ENCODE data around the gene CAMK1D.
"Not testable (repeated sequence)": the region's sequence is repeated elsewhere in the genome, so short reads cannot be mapped to it uniquely, and the experiment has no call there.

The CAMK1D gene

DNA sequence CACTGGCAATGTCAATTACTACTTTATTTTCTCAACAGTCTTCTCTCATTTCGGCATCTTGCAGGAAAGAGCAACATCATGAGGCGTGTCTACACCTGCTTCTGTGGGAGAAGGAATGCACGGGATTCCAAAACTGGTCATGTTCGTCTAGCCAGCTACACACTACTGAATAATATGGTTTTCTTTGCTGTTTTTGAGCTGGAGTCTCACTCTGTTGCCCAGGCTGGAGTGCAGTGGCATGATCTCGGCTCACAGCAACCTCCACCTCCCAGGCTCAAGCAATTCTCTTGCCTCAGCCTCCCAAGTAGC, 376.2 kb downstream of the CAMK1D start:
- DNase-seq (ENCODE audit: low spot score), result not testable (repeated sequence)

DNA sequence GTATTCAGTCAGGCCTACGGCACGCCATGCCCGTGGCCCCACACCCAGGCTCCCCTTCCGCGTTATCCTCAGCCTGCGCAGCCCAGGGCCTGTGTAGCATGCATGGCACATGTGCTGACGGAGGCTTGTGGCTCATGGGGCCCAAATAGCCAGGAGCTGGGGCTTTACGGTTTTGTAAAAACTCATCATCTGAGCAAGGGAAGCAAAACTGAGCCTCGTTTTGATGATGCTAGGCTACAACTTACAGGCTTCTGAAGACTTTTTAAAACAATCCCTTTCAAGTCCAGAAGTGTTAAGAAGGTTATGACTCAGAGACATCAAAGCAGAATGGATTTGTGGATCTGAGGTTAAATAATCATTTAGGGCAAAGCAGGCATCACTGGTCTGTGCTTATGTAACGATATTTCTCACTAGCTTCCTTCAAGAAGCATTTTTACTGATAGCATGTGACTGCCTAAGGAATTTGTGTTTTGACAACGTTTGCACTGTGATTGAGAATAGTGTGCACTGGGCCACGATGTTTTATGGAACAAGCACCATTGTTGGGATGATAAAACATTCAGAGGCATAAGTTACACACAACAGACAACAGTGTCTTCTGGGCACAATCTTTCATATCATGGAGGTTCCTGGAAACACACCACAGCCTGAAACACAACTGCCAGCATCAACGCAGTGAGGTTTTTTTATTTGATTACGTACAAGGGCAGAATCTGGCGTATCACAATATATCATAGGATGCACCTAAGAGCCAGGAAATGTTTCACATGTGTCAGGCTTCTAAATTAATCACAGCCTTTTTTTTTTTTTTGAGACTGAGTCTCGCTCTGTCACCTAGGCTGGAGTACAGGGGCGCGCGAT, 377.9 kb downstream of the CAMK1D start:
- no peak for DNase-seq (ENCODE audit: low spot score)

DNA sequence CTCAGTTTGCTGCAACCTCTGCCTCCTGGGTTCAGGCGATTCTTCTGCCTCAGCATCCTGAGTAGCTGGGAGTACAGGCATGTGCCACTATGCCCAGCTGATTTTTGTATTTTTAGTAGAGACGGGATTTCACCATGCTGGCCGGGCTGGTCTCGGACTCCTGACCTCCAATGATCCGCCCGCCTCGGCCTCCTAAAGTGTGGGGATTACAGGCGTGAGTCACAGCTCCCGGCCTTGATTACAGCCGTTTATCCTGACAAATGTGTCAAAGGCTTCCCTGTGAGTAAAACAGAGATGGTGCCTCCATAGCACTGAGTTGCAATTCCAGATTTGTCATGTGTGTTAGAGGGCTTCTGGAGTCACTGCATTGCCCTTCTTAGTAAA, 378.5 kb downstream of the CAMK1D start:
- DNase-seq (ENCODE audit: low spot score), result no peak

DNA sequence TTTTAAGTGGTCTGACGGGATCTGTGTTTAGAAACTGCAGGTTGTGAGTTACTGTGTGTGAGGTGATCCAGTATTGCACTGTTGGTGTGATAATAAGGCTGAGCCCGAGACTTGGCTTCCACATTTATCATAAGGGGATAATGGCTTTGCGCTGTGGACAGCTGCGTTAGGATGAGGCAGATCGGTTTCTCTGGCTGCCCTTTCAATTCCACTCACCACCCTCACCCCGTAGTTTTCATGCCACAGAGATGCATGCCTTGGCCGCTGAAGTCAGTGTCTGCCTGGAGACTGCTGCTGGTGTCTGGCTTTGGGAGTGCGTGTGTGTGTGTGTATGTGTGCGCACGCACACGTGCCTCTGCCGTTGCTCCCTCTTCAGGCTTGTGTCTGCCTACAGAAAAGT, 379.1 kb downstream of the CAMK1D start:
- peak; percentile 39 for DNase-seq (ENCODE audit: low spot score)

DNA sequence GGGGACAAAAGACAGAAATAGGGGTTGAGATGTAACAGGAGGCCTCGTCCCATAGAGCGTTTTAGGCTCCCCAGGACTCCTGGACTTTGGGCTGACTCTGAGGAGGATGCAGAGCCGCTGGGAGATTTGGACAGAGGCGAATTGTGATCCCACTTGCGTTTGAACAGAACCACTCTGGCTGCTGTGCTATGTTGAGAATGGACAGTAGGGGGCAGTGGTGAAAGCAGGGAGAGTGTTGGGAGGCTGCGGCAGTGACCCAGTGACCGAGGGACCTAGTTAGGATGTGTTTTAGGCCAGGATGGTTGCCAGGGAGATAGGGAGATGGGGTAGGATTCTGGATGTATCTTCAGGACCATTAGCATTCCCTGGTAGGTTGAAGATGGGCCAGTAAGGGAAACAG, 380.5 kb downstream of the CAMK1D start:
- no peak for DNase-seq (ENCODE audit: low spot score)

DNA sequence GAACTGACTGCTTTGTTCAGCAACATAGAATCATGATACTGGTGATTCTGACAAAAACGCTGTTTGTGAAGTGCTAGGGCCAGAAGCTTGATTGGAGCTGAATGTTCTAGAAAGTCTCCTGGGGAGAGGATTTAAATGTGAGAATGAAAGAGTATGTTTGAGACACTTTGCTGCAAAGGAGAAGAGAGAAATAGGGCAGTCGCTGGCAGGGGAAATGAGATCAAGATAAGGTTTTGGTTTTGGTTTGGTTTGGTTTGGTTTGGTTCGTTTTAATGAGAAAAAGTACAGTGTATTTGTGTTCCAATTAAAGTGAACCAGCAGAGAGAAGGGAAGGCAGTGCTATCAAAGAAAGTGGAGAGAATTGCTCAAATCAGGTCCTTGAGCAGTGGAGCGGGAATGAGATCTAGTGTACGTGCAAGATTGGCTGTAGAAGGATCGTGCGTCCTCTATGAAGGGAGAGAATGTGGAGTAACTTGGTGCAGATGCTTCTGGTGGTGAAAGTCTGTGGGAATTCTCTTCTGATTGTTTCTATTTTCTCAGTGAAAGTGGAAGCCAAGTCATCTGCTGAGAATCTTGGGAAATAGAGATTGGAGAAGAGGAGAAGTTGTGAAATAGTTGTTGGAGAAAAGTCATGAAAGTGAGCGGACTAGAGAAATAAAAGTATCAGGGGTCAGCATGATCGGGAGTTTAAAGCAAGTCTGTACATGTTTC, 381.6 kb downstream of the CAMK1D start:
- no peak for DNase-seq (ENCODE audit: low spot score)

DNA sequence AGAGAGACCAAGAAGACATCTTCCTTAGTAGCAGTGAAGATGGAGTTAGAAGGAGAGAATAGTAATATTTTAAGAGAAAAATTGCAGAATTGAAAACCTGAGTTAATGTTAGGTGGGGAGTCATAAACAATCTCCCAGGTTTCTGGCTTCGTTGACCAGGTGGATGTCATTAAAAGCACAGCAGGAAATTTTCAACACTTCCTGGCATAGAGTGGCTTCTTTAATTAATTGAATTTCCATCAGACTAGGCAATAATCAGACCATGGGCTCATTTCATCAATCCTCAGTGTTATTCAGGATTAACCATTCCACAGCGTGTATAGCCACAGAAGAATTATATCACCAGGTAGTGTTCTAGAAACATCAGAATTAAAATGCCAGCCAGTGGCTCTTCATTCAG, 383.9 kb downstream of the CAMK1D start:
- DNase-seq (ENCODE audit: low spot score), result no peak

DNA sequence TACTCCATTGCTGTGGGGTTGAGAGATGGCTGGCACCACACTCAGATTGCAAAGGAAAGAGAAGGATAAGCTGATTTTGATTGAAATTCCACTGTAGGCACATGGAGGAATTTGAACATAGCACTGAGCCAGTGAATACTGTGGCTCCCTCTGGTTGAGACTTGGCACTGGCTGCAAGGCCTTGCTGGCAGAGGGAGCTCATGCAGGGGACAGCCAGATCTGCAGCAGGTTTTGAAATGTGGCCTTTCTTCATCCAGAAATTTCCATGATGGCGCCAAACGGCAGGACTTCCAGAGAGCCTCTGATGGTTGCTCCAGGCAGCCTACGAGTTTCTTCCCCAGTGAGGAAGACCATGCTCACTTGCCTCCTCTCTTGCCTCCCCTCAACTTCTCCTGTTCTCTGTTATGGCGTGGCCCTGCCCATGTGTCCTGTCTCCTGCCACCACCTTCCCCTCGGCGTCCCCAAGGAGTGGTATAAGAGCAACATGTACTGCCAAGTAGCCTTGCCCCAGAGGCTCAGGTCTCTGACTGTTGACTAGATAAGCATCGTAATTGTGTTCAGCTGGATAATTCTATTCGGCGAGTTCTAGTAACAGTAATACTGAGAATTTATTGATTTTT, 386.6 kb downstream of the CAMK1D start:
- no peak for DNase-seq (ENCODE audit: low spot score)

DNA sequence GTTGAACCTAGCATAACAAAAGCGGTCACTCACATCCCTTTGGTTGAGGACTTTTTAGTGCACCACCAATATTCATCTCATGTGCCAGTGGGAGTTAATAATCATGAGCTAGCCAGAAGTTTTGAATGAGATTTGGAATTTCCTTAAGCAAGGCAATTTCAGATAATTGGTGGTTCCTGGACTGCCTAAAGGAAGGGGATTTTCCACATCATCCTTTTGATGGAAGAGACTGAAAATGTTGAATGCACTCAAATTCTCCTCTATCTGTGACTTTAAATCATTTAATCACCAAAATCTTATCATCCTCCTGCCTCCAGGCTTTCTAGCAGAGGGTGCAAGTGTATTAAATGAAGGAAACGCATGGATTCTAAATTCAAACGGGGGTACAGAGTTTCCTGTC, 391.5 kb downstream of the CAMK1D start:
- no peak for DNase-seq (ENCODE audit: low spot score)

DNA sequence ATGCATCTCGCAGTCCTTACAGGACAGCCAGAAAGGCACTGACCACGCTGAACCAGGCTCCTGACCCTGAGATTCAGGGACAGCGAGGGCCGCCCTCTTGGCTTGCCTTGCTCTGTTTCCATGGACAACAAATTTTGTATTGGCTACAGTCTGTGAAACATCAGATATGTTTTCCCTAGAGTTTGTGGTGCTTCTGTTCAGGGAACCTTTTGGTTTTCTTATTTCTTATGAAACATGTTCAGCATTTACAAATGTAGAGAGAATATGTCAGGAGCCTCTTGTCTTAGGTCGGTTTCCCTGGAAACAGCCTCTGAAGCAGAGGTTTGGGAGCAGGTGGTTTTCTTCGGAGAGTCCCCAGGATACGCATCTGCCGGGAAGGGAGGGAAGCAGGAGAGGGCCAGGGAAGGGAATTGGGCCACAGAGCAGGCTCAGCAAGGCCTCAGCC, 392.0 kb downstream of the CAMK1D start:
- DNase-seq (ENCODE audit: low spot score), result no peak

DNA sequence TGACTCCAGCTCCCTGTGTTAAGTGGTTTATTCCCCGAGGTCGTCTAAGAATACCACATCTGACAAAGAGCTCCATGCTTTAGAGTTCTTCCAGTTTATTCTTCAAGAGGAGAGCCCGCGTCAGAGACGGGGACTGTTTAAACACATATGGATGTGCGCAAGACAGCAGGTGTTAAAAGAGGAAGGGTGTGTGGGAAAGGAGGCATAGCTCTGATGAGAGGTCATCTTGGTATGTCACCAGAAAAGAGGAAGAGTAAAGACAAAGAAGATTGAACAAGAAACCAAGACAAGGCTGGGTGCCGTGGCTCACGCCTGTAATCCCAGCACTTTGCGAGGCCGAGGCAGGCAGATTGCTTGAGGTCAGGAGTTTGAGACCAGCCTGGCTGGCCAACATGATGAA, 393.4 kb downstream of the CAMK1D start:
- no peak for DNase-seq (ENCODE audit: low spot score)

DNA sequence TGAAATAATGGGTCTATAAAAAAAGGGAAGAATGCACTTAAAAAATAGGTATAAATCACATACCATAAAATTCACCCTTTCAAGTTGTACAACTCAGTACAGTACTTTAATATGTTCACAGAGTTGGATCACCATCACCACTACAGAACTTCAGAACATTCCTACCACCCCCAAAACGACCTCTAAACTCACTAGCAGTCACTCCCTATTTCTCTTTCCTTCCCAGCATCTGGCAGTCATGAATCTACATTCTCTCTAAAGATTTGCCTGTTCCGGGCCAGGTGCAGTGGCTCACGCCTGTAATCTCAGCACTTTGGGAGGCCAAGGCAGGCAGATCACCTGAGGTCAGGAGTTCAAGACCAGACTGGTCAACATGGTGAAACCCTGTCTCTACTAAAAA, 394.1 kb downstream of the CAMK1D start:
- DNase-seq (ENCODE audit: low spot score), result not testable (repeated sequence)

DNA sequence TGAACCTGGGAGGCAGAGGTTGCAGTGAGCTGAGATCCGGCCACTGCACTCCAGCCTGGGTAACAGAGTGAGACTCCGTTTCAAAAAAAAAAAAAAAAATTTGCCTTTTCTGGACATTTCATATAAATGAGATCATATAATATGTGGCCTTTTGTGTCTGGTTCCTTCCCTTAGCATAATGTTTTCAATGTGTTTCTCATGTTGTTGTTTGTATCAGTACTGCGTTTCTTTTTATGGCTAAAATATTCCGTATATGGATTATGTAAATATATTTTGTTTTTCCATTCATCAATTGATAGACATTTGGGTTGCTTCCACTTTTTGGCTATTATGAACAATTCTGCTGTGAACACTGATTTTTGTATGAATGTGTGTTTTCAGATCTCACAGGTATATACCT, 394.6 kb downstream of the CAMK1D start:
- DNase-seq (ENCODE audit: low spot score), result no peak

DNA sequence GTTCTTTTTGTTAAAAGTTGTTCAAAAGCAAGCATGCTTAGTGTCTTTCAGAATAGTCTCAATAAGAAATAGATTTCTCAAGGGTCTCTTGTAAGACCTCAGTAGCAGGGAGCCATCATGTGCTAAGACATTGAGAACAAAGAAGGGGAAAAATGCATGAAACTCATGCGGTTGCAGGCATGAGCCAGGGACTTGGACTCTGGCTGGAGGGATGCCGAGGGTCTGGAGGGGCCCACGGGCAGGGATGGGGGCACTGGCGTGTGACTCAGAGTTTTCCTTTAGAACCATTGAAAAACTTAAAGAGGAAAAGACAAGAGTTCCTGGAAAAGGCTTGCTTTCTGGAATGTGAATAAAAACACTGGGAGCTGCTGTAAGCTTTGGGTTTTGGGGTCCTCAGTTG, 398.8 kb downstream of the CAMK1D start:
- DNase-seq (ENCODE audit: low spot score), result no peak

DNA sequence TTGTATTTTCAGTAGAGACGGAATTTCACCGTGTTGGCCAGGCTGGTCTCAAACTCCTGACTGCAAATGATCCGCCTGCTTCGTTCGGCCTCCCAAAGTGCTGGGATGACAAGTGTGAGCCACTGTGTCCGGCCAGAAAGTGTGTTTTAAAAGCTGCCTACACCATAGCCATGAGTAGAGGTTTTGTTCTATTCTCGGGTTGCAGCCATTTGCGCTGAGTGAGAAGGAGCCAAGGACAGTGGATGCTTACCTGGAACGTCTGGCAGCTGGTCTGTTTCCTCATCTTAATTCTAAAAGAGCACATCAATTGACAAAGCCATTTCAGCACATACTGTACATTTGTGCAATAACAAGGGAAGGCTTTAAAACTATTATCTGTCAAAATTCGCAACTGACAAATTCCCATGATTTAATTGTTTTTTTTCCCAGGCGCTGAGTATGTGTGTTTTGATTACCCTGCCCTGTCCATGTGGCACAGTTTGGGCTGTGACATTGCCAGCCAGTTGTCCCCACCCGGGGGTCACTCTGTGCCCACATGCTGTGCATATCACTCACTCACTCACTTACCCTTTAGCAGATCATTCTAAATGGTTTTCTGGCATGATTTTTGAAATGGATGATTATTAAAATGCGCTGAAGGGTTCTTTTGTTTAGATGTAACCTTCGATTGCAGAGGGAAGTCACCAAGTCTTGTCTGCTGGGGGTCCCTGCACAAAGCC, 400.6 kb downstream of the CAMK1D start:
- DNase-seq (ENCODE audit: low spot score), result no peak

DNA sequence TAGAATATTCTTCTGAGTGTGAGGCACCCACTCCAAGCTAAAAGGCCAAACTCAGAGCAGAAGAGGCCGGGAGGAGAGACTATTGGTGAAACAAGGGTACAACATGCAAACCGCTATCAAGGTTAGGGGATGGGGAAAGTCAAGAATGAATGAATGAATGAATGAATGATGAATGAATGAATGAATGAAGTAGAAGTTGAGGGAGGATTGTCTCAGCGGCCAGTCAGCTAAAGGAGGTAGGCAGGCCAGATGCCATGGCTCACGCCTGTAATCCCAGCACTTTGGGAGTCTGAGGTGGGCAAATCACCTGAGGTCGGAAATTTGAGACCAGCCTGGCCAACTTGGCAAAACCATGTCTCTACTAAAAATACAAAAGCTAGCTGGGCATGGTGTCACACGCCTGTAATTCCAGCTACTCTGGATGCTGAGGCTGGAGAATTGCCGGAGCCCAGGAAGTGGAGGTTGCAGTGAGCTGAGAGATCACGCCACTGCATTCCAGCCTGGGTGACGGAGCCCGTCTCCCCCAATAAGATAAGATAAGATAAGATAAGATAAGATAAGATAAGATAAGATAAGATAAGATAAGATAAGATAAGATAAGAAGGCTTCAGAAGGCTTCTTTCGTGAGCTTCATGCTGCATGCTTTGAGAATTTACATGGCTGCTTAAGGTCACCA, 401.3 kb downstream of the CAMK1D start:
- DNase-seq (ENCODE audit: low spot score), result no peak

DNA sequence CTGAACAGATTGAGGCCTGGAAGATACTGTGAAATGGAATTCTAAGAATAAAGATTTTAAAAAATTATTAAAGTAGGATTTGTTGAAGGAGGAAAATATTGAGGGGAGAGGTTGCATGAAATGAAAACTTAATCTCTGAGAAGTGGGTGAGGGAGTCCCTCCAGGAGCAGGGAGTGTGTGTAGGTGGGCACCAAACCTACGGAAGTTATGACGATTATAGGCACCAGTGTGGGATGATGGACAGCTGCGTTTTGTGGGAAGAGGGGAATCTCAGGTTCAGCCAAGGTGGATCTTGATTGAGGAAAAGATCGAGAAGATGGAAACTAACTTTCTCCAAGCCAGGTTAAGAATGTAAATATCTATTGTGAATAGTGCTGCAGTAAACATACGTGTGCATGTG, 405.7 kb downstream of the CAMK1D start:
- no peak for DNase-seq (ENCODE audit: low spot score)

DNA sequence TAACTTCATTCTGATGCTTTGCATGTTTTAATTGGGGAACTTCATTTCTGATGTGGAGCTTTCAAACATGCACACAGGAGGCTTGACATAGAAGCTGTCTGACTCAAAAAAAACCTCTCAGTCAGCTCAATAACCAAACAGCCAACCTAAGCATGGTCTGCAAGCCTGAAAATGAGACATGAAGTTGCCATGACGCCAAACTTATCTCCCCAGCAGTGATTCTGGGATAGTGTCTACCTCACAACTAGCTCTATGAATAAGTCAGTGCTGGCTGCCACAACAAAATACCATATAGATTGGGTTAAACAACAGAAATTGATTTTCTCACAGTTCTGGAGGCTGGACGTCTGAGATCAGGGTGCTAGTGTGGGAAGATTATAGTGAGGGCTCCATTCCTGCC, 408.0 kb downstream of the CAMK1D start:
- no peak for DNase-seq (ENCODE audit: low spot score)

DNA sequence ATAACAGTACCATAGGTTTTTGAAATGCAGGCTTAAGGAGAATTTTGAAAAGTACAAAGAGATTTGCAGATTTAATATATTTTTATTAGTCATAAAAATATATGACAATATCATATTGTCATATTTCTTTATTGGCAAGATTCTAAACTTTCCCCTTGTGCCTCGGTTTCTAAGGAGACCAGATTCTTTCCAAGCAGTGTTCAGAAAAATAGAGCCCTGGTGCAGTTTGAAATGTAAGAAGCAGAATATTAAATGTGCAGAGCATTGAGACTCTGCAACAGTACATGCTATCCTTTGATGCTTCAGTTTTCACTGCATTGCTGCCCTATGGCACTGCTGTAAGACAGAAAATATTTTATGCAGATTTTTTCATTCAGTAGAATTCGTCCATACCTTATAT, 408.9 kb downstream of the CAMK1D start:
- DNase-seq (ENCODE audit: low spot score), result no peak

DNA sequence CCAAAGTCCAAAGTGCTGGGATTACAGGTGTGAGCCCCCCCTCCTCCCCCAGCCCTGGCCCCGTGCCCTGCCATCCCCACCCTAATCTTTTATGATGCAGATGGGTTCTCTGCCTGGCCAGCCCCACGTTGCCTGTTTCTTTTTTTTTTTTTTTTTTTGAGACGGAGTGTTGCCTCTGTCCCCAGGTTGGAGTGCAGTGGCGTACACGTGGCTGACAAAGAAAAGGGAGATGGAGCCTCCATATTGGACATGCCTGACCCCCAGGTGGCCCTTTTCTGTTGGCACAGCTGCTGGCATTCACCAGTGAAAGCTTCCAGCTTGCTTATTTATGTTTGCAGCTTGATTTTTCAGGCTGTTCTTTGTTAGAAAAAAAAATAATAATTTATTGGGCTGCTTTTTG, 416.9 kb downstream of the CAMK1D start:
- no peak for DNase-seq (ENCODE audit: low spot score)

DNA sequence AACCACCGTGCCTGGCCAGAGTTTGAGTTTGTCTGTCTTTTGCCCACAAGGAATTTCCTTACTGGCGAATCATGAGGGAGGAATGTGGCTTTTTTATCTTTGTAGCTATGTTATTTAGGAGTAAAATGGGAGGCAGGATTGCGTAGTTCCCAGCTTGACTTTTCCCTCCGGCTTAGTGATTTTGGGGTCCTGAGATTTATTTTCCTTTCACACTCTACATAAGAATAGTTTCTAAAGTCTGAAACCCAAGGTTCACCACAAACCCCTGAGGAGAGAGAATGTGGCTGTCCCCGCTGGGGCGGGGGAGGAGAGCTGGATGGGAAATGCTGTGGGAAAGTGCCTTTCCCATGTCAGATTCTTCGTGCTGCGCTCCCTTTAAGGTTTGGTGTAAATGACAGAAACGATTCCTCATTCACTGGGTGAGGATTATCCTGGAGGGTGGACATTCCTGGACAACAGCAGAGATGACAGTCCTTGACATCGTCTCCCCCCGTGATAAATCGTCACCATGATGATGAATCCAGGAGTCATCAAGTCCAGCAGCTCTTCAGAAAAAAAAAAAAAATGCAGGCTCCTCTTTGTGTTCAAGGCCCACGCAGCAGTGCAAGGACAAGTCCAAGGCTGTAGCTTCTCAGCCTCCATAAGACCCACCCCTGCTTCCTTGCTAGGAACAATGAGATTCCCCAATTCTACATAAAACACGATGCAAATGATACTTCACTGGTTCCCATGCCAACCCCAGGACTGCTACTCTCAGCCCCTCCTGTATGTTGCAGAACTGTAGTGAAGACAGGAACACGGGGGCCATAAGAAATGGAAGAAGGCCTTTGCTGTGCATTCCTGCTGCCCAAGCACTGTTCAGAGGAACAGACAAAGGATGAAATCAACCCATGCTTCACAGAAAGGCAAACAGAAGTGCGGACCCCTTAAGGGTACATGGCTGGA, 419.1 kb downstream of the CAMK1D start:
- no peak for DNase-seq (ENCODE audit: low spot score)
